SU-DHL-6 (cell line): ENCODE data around the gene TTYH3.

Experiments
- EZH2phosphoT487 ChIP-seq: fragments of 200-600 bp; sonication (generic), shearing (Covaris generic); conservative IDR thresholded peaks from 2 replicates; pipeline ENCODE4 v1.6.1; 2018; ENCODE audit warnings: mild to moderate bottlenecking, antibody characterized with exemption, low read length, moderate library complexity, mixed read lengths
- TF ChIP-seq, protein P1 (sequence below): fragments of 200-600 bp; sonication (generic); IDR thresholded peaks from one replicate; pipeline ENCODE4 v1.5.1; 2017; ENCODE audit warnings: antibody characterized with exemption, mild to moderate bottlenecking, low read length, moderate library complexity; ENCODE audit not compliant: insufficient read depth, poor library complexity, severe bottlenecking

DNA sequence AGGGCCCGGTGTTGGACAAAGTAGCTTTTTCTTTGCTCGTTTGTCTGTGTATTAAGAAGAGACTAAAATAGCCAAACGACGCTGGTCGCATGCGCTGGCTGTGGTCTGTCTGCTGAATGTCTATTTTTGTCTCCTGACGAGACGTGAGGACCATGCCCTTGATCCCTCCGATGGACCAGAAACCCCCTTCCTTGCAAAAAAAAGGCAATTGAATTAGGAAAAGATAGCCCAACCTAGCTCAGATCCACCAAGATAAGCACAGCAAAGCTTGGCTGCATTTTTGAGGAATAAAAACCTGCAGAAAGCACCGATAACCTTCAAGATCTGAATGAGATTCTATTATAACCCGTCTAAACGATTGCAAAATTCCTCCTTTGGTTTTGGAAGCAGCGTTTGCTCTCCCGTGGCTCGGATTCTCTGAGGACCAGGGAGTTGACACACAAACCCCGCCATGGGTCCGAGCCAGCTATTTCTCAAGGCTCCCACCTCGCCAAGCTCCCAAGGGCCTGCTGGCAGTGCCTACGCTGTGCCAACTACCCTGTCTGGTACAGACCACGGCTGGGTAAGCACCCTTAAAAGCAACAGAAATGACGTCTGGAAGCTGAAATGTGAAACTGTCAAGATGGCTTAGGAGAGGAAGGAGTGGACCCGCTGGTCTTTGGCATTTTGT lies 17.7 kb upstream of the TTYH3 start:
- no peak for TF ChIP-seq EZH2phosphoT487
- TF ChIP-seq, protein P1, sequence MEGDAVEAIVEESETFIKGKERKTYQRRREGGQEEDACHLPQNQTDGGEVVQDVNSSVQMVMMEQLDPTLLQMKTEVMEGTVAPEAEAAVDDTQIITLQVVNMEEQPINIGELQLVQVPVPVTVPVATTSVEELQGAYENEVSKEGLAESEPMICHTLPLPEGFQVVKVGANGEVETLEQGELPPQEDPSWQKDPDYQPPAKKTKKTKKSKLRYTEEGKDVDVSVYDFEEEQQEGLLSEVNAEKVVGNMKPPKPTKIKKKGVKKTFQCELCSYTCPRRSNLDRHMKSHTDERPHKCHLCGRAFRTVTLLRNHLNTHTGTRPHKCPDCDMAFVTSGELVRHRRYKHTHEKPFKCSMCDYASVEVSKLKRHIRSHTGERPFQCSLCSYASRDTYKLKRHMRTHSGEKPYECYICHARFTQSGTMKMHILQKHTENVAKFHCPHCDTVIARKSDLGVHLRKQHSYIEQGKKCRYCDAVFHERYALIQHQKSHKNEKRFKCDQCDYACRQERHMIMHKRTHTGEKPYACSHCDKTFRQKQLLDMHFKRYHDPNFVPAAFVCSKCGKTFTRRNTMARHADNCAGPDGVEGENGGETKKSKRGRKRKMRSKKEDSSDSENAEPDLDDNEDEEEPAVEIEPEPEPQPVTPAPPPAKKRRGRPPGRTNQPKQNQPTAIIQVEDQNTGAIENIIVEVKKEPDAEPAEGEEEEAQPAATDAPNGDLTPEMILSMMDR = no peak
